HG03060 (cell line): ENCODE results near the gene USP35.
"Not testable (repeated sequence)": the region's sequence is repeated elsewhere in the genome, so short reads cannot be mapped to it uniquely, and the experiment has no call there.

Experiments used
- ATAC-seq: cut with Tn5 transposase; IDR thresholded peaks from one replicate; pipeline ENCODE4 v1.9.1; 2021; ENCODE audit warnings: low read depth, moderate number of reproducible peaks; ENCODE audit not compliant: unreplicated experiment

Gene USP35

GRCh38 chr11:78166855-78167469 is 21.8 kb upstream of the USP35 start:
- ATAC-seq, result no peak

- no peak for ATAC-seq
These were observed 19.9 kb upstream of the USP35 start for GRCh38 chr11:78168539-78169477.

GRCh38 chr11:78170413-78170812 is 18.3 kb upstream of the USP35 start:
- ATAC-seq, result no peak

GRCh38 chr11:78170874-78171549 is 17.7 kb upstream of the USP35 start:
- ATAC-seq, result no peak

GRCh38 chr11:78171951-78172350 is 16.8 kb upstream of the USP35 start:
- no peak for ATAC-seq

GRCh38 chr11:78175862-78176261 is 12.9 kb upstream of the USP35 start:
- ATAC-seq, result not testable (repeated sequence)

- ATAC-seq, result no peak
These were observed 12.0 kb upstream of the USP35 start for GRCh38 chr11:78176605-78177141.

- no peak for ATAC-seq
These were observed 11.5 kb upstream of the USP35 start for GRCh38 chr11:78177216-78177615.

- ATAC-seq, result no peak
These were observed 9.2 kb upstream of the USP35 start for GRCh38 chr11:78179459-78180071.

- ATAC-seq, result no peak
These were observed 8.0 kb upstream of the USP35 start for GRCh38 chr11:78180751-78181150.

GRCh38 chr11:78181185-78181584 is 7.5 kb upstream of the USP35 start:
- ATAC-seq, result no peak

GRCh38 chr11:78187366-78188285 is 1.1 kb upstream of the USP35 start:
- ATAC-seq, result no peak

GRCh38 chr11:78189174-78189724 is 530 bp downstream of the USP35 start:
- no peak for ATAC-seq

- ATAC-seq, result no peak
These were observed 1.1 kb downstream of the USP35 start for GRCh38 chr11:78189851-78190250.

- ATAC-seq, result no peak
These were observed 1.7 kb downstream of the USP35 start for GRCh38 chr11:78190374-78190773.

GRCh38 chr11:78190871-78191538 is 2.3 kb downstream of the USP35 start:
- no peak for ATAC-seq

- no peak for ATAC-seq
These were observed 3.6 kb downstream of the USP35 start for GRCh38 chr11:78192223-78192719.

GRCh38 chr11:78192911-78193351 is 4.2 kb downstream of the USP35 start:
- no peak for ATAC-seq
